Smooth muscle cell (in vitro differentiated cells): ENCODE results near the gene KIF17. TPM values are rescaled to one million over a fixed set of nuclear protein-coding genes. Genes with fewer than 3 reads are reported as not detected.

Experiments used
- DNase-seq: peaks from one replicate; lab custom pipeline; 2025; ENCODE audit not compliant: unreplicated experiment; lab: John Stamatoyannopoulos, UW
- H2AFZ ChIP-seq: fragments of 200-600 bp; sonication (generic); 2 replicates; pipeline ENCODE4 v1.6.0; 2016; ENCODE audit warnings: antibody characterized with exemption, low read depth, mild to moderate bottlenecking
- H3F3A ChIP-seq: fragments of 200-600 bp; sonication (generic); 2 replicates; pipeline ENCODE4 v1.6.0; 2017; ENCODE audit warnings: antibody characterized with exemption, low read depth
- H3K27ac ChIP-seq: fragments of 200-600 bp; sonication (generic); 2 replicates; pipeline ENCODE4 v1.5.1; 2016; ENCODE audit warnings: low read depth, mild to moderate bottlenecking
- H3K27me3 ChIP-seq: fragments of 200-600 bp; sonication (generic); 2 replicates; pipeline ENCODE4 v1.6.1; 2016; ENCODE audit warnings: low read depth, mild to moderate bottlenecking
- H3K36me3 ChIP-seq: fragments of 200-600 bp; sonication (generic); 2 replicates; pipeline ENCODE4 v1.5.1; 2016; ENCODE audit warnings: low read depth
- H3K4me1 ChIP-seq: fragments of 200-600 bp; sonication (generic); 2 replicates; pipeline ENCODE4 v1.5.1; 2016; ENCODE audit warnings: low read depth
- H3K4me2 ChIP-seq: fragments of 200-600 bp; sonication (generic); 2 replicates; pipeline ENCODE4 v1.6.0; 2016; ENCODE audit warnings: mild to moderate bottlenecking
- H3K4me3 ChIP-seq: fragments of 200-600 bp; sonication (generic); 2 replicates; pipeline ENCODE4 v1.5.1; 2016; ENCODE audit warnings: mild to moderate bottlenecking
- H3K79me2 ChIP-seq: fragments of 200-600 bp; sonication (generic); 2 replicates; pipeline ENCODE4 v1.6.0; 2016; ENCODE audit warnings: low read depth, mild to moderate bottlenecking
- H3K9ac ChIP-seq: fragments of 200-600 bp; sonication (generic); 2 replicates; pipeline ENCODE4 v1.6.0; 2016; ENCODE audit warnings: low read depth
- H3K9me3 ChIP-seq: fragments of 200-600 bp; sonication (generic); replicated peaks from 2 replicates; pipeline ENCODE4 v1.5.1; 2016; ENCODE audit warnings: low read depth
- H4K20me1 ChIP-seq: fragments of 200-600 bp; sonication (generic); 2 replicates; pipeline ENCODE4 v1.6.0; 2016; ENCODE audit warnings: low read depth
- WGBS: methylation state at CpG from one replicate; pipeline ENCODE4 v1.1.7; 2016; ENCODE audit warnings: low lambda C conversion rate; 5-methylcytosine and 5-hydroxymethylcytosine counted together
- polyA plus RNA-seq: library from polyadenylated mRNA; unstranded; fragments of >200 nt; fragmentation: Nextera tagmentation; extraction: Ambion mirVana; gene quantifications from 2 replicates; pipeline ENCODE4 v1.2.1, GENCODE V29; 2016
- total RNA-seq: library from RNA; depleted of rRNA; stranded (reverse); fragments of >200 nt; gene quantifications from 2 replicates; pipeline ENCODE4 v1.2.3, GENCODE V29; 2014
- TF ChIP-seq, protein P1 (sequence below): fragments of 200-600 bp; sonication (generic); IDR thresholded peaks from 2 replicates; pipeline ENCODE4 v1.5.1; 2017; ENCODE audit warnings: borderline replicate concordance, mild to moderate bottlenecking, antibody characterized with exemption; ENCODE audit not compliant: insufficient read depth, poor library complexity, severe bottlenecking

Gene KIF17
- total and polyA plus RNA-seq, 2 experiments from 2014 or later = 0.13 to 2.2 TPM

DNA sequence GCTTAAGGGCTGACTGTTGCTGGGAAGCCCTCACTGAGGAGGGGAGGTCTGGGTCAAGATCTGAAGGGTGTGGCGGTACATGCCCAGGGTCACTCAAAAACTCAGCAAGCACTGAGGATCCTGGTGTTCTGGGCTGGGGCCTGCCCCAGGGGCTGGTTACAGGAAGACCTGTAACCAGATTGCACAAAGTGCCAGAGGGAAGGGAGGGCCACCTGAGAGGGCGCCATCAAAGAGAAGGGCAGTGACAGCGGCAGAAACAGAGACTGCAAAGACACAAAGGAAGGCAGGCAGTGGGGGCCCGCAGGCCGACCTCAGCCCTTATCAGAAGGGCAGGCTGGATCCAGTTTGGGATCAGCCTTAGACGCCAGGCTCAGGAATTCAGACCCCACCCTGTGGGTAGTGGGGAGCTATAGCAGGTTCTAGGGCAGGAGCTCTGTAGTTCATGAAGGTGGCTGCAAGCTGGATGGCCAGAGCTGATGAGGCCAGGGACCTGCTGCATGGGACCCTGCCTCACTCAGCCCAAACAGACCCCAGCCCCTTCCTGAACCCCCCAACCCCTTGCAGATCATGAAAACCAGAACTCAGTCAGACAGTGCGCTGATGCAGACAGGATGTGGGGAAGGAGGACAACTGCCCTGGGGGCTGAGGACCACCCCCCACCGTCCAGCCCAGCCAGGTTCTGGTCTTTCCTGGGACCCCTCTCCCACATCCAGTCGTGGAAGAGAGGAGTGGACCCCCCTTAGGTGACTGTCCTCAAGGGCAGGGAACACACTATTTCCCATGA, 10.8 kb upstream of the KIF17 start:
- H3K4me2 ChIP-seq = no peak overlapping the region
- H2AFZ ChIP-seq = no peak overlapping the region
- no peak for DNase-seq
- H4K20me1 ChIP-seq = no peaks in the 10 kb centered on the region
- H3F3A ChIP-seq = peaks cover 2% of the 10 kb centered on the region
- no peaks in the 10 kb centered on the region for H3K36me3 ChIP-seq
- WGBS = 74% methylated on average over 9 of the region's 9 CpGs
- H3K27me3 ChIP-seq = peaks cover 32% of the 10 kb centered on the region
- H3K9me3 ChIP-seq = no peaks in the 10 kb centered on the region
- no peak overlapping the region for H3K4me3 ChIP-seq
- H3K27ac ChIP-seq = no peak overlapping the region
- H3K9ac ChIP-seq = no peak overlapping the region
- H3K79me2 ChIP-seq = no peaks in the 10 kb centered on the region
- no peaks in the 10 kb centered on the region for H3K4me1 ChIP-seq
- TF ChIP-seq, protein P1, sequence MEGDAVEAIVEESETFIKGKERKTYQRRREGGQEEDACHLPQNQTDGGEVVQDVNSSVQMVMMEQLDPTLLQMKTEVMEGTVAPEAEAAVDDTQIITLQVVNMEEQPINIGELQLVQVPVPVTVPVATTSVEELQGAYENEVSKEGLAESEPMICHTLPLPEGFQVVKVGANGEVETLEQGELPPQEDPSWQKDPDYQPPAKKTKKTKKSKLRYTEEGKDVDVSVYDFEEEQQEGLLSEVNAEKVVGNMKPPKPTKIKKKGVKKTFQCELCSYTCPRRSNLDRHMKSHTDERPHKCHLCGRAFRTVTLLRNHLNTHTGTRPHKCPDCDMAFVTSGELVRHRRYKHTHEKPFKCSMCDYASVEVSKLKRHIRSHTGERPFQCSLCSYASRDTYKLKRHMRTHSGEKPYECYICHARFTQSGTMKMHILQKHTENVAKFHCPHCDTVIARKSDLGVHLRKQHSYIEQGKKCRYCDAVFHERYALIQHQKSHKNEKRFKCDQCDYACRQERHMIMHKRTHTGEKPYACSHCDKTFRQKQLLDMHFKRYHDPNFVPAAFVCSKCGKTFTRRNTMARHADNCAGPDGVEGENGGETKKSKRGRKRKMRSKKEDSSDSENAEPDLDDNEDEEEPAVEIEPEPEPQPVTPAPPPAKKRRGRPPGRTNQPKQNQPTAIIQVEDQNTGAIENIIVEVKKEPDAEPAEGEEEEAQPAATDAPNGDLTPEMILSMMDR = no peak

- peaks cover 32% of the 10 kb centered on the region for H3K27me3 ChIP-seq
- H3K27ac ChIP-seq = no peak overlapping the region
- H3K9ac ChIP-seq = no peak overlapping the region
- no peak for DNase-seq
- H3K4me1 ChIP-seq = no peaks in the 10 kb centered on the region
- H3F3A ChIP-seq = no peaks in the 10 kb centered on the region
- 50% methylated on average over 13 of the region's 13 CpGs for WGBS
- TF ChIP-seq, protein P1 = no peak
- H3K36me3 ChIP-seq = no peaks in the 10 kb centered on the region
- no peak overlapping the region for H3K4me2 ChIP-seq
- H3K9me3 ChIP-seq = no peaks in the 10 kb centered on the region
- no peak overlapping the region for H2AFZ ChIP-seq
- H3K79me2 ChIP-seq = no peaks in the 10 kb centered on the region
- no peak overlapping the region for H3K4me3 ChIP-seq
- no peaks in the 10 kb centered on the region for H4K20me1 ChIP-seq
These were observed 10.0 kb upstream of the KIF17 start for GRCh38 chr1:20727746-20728316.

DNA sequence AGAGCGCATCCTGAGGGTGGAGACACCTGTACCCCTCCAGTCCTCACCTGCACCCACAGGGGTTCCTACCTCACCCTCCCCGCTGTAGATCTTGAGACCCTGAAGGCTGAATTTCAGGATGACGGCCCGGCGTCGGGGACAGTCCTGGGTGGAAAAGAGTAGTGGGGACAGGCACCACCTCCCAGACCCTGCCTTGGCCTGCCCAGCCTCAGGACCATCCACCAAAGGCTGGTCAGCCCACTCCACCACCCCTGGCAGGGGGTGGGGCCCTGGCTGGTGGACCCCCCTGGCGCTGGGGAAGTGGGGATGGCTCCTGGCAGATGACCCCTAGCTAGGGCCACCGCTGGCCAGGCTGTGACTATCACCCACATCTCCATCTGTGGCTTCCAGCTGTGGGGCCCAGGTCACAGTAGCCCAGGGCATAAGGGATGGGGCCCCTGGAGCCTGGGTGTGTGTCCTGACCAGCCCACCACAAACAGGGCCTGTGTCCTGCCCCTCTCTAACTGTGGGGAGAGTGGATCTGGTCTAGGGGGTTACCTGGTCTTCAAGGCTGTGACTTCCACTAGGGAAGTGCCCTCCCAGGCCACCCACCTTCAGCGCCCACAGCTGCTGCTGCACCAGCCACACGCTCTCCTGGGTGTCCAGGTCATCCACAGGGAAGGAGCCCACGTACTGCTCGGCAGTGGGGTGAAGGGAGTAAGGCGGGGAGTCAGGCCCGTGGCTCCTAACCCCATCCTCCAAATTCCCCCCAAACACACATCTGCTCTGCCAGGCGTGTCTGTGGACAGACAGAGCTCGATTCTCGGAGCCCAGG, 9.3 kb upstream of the KIF17 start:
- no peak overlapping the region for H2AFZ ChIP-seq
- no peak overlapping the region for H3K9ac ChIP-seq
- no peaks in the 10 kb centered on the region for H3F3A ChIP-seq
- no peak overlapping the region for H3K4me3 ChIP-seq
- TF ChIP-seq, protein P1 = no peak
- H3K9me3 ChIP-seq = no peaks in the 10 kb centered on the region
- no peak for DNase-seq
- H3K27ac ChIP-seq = no peak overlapping the region
- 95% methylated on average over 17 of the region's 17 CpGs for WGBS
- no peak overlapping the region for H3K4me2 ChIP-seq
- peaks cover 32% of the 10 kb centered on the region for H3K27me3 ChIP-seq
- H3K4me1 ChIP-seq = no peaks in the 10 kb centered on the region
- no peaks in the 10 kb centered on the region for H3K79me2 ChIP-seq
- H4K20me1 ChIP-seq = no peaks in the 10 kb centered on the region
- no peaks in the 10 kb centered on the region for H3K36me3 ChIP-seq
